Tibial artery (tissue), 4 donors: ENCODE results near the gene ISCA1.
"Not testable (repeated sequence)": the region's sequence is repeated elsewhere in the genome, so short reads cannot be mapped to it uniquely, and the experiment has no call there.

Experiments used
- DNase-seq, 2 donors: peaks; one replicate each; pipeline ENCODE4 v3.0.0-alpha.2; 2019
- H3K27ac ChIP-seq, 2 donors: fragments of 200-600 bp; sonication (generic) in 1 of 2; 1 replicate in 1 of 2; 2 replicates in 1 of 2; pipeline ENCODE4 v1.5.1; 2018 to 2019; ENCODE audit warnings: mild to moderate bottlenecking in 1 of 2
- H3K27me3 ChIP-seq, 2 donors: fragments of 200-600 bp; sonication (generic) in 1 of 2; one replicate each; pipeline versions ENCODE4 v1.5.1 to v1.6.0; 2016 to 2019
- H3K36me3 ChIP-seq, 3 donors: fragments of 200-600 bp; sonication (generic) in 2 of 3; one replicate each; pipeline ENCODE4 v1.5.1; 2016 to 2019; ENCODE audit warnings: mild to moderate bottlenecking in 2 of 3
- H3K4me1 ChIP-seq, 4 donors: fragments of 200-600 bp; sonication (generic) in 2 of 4; 1 replicate in 3 of 4; 2 replicates in 1 of 4; pipeline ENCODE4 v1.5.1; 2016 to 2019
- H3K4me3 ChIP-seq, 2 donors: fragments of 200-600 bp; sonication (generic) in 1 of 2; 1 replicate in 1 of 2; 2 replicates in 1 of 2; pipeline ENCODE4 v1.5.1; 2018 to 2019; ENCODE audit warnings: mild to moderate bottlenecking in 2 of 2
- H3K9me3 ChIP-seq, 3 donors: fragments of 200-600 bp; sonication (generic) in 1 of 3; one replicate each; pipeline ENCODE4 v1.5.1; 2016 to 2019
- intact Hi-C: fragments of 100-400 bp; cut with DNase I; formaldehyde crosslinking; loops from one replicate; pipeline ENCODE4 v1.15.0; 2023; ENCODE audit warnings: low total_unique reads
- TF ChIP-seq, protein P1 (sequence below), 2 experiments: fragments of 200-600 bp in 1 of 2; fragments of 450-650 bp in 1 of 2; IDR thresholded peaks; one replicate each; pipeline ENCODE4 v1.5.1; 2017 to 2019; ENCODE audit warnings: antibody characterized with exemption in 2 of 2, mild to moderate bottlenecking in 1 of 2, moderate library complexity in 1 of 2

Gene ISCA1

DNA sequence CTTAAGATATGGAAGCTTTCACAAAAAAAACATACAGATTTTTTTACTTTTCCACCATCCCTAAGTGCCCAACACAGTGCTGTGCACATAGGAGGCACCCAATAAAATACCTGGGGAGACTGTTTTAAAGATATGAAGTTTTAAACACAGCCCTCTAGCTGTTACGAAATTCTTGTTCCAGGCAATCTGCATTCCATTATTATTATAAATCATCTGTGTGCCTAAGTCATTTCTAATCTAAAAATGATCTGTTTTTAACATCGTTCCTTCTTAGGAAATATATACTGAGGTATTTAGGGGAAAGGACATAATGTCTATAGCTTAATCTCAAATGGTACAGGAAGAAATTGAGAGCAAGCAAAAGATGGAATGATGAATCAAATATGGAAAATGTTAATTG lies 32.7 kb upstream of the ISCA1 start:
- intact Hi-C loops, result no loop called here
- no peaks in the 10 kb centered on the region for H3K4me1 ChIP-seq
- H3K36me3 ChIP-seq, result peaks cover 60 to 93% (median 64%) of the 10 kb centered on the region in 3 donors
- no peaks in the 10 kb centered on the region for H3K27me3 ChIP-seq
- TF ChIP-seq, protein P1, sequence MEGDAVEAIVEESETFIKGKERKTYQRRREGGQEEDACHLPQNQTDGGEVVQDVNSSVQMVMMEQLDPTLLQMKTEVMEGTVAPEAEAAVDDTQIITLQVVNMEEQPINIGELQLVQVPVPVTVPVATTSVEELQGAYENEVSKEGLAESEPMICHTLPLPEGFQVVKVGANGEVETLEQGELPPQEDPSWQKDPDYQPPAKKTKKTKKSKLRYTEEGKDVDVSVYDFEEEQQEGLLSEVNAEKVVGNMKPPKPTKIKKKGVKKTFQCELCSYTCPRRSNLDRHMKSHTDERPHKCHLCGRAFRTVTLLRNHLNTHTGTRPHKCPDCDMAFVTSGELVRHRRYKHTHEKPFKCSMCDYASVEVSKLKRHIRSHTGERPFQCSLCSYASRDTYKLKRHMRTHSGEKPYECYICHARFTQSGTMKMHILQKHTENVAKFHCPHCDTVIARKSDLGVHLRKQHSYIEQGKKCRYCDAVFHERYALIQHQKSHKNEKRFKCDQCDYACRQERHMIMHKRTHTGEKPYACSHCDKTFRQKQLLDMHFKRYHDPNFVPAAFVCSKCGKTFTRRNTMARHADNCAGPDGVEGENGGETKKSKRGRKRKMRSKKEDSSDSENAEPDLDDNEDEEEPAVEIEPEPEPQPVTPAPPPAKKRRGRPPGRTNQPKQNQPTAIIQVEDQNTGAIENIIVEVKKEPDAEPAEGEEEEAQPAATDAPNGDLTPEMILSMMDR (IDR thresholded peaks at IDR 0.05), result no peak
- no peak overlapping the region for H3K4me3 ChIP-seq
- no peaks in the 10 kb centered on the region for H3K9me3 ChIP-seq
- no peak for DNase-seq
- H3K27ac ChIP-seq, result no peak overlapping the region

- peaks cover 55 to 96% (median 66%) of the 10 kb centered on the region in 3 donors for H3K36me3 ChIP-seq
- DNase-seq, H3K4me1 ChIP-seq, H3K9me3 ChIP-seq, H3K4me3 ChIP-seq, intact Hi-C loops, H3K27me3 ChIP-seq, H3K27ac ChIP-seq: not testable (repeated sequence)
These were observed 30.6 kb upstream of the ISCA1 start for GRCh38 chr9:86312959-86313358.

DNA sequence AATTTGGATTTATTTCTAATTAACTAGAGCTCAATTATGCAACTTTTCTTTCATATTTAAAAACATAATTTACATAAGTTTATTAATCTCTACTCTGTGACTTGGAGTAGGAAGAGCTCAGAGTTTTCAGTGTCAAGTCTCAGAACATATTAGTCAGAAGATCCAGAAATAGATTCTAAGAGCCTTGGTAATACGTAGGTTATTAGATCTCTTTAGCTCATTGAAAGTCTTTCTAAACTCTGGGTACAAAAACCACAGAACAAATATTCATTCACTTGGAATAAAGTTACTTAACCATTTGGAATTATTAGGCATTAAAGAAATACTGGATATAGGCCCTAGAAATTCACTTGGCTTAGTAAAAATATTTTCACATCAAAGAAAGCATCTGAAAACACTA lies 26.3 kb upstream of the ISCA1 start:
- intact Hi-C loops, result no loop called here
- TF ChIP-seq, protein P1 (IDR thresholded peaks at IDR 0.05), result no peak
- H3K27ac ChIP-seq, result no peak overlapping the region
- no peak overlapping the region for H3K4me3 ChIP-seq
- no peaks in the 10 kb centered on the region for H3K4me1 ChIP-seq
- peaks cover 40 to 97% (median 79%) of the 10 kb centered on the region in 3 donors for H3K36me3 ChIP-seq
- H3K9me3 ChIP-seq, result no peaks in the 10 kb centered on the region
- no peaks in the 10 kb centered on the region for H3K27me3 ChIP-seq
- DNase-seq, result no peak

GRCh38 chr9:86304236-86304730 lies 21.9 kb upstream of the ISCA1 start:
- intact Hi-C loops, result no loop called here
- TF ChIP-seq, protein P1 (IDR thresholded peaks at IDR 0.05), result no peak
- no peaks in the 10 kb centered on the region for H3K27me3 ChIP-seq
- H3K36me3 ChIP-seq, result peaks cover 64 to 99% (median 94%) of the 10 kb centered on the region in 3 donors
- no peak overlapping the region for H3K4me3 ChIP-seq
- no peaks in the 10 kb centered on the region for H3K9me3 ChIP-seq
- H3K27ac ChIP-seq, result no peak overlapping the region
- no peaks in the 10 kb centered on the region for H3K4me1 ChIP-seq
- no peak for DNase-seq

DNA sequence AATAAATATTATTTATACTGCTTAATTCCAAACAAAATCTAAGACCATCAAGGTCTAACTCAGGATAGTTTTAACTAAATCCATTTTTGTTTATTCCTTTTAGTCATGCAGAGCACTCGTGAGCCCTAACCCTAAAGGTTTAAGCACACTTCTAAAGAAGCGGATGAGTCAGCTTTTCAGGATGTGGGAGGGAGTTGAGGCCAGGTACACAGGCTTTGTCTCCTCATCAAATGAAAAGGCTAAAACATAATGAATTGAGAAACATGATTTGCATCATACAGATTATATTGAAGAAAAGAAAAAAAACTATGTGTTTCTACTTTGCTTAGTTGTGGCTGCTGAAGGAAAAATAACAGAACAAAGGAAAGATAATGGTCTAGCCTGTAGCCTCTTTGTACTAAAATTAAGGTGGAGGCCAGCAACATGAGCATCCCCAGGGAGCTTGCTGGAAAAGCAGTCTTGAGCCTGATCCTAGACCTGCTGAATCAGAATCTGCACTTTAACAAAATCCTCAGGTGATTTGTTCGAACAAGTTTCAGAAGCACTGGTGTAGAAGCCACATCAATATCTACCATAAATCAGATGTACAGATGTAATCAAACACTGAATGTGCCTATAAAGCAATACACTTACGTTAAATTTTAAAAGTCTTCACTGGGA lies 21.1 kb upstream of the ISCA1 start:
- Histone ChIP-seq H3K27ac (no peak overlapping the region), H3K4me3 (no peak overlapping the region), H3K9me3 (no peaks in the 10 kb centered on the region), H3K36me3 (peaks cover 72 to 99% (median 93%) of the 10 kb centered on the region in 3 donors), H3K4me1 (no peaks in the 10 kb centered on the region), H3K27me3 (no peaks in the 10 kb centered on the region)
- TF ChIP-seq, protein P1 (IDR thresholded peaks at IDR 0.05), result no peak
- no peak for DNase-seq
- intact Hi-C loops, result no loop called here

DNA sequence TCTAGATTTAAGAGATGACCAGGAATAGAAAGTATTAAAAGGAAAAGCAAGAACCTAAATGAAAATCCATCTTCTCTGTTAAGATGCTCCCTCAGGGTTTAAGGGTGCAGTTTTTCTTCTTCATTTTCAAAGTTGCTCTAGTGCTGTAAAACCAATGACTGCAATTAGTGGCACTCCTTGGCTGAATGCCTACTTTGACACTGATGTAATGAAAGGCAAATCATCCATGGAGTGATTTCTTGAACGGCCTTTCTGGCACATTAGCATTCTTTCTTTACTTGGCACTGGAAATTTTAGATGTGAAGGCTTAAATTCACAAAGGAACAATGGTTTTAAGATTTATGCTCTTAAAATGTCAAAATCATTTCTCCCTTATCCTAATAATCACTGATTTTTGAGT lies 19.3 kb upstream of the ISCA1 start:
- intact Hi-C loops, result no loop called here
- peaks cover 57 to 98% (median 87%) of the 10 kb centered on the region in 3 donors for H3K36me3 ChIP-seq
- TF ChIP-seq, protein P1 (IDR thresholded peaks at IDR 0.05), result no peak

More for the DNA sequence above, 19.3 kb upstream of the ISCA1 start:
- Histone ChIP-seq H3K27ac (no peak overlapping the region), H3K9me3 (no peaks in the 10 kb centered on the region), H3K27me3 (no peaks in the 10 kb centered on the region), H3K4me1 (no peaks in the 10 kb centered on the region), H3K4me3 (no peak overlapping the region)
- no peak for DNase-seq
